Stimulated activated CD8-positive, alpha-beta memory T cell treated with anti-CD3 and anti-CD28 coated beads, Interleukin-12 subunit alpha, Interleukin-12 subunit beta, amount 100 ng/mL, for 24 hours (primary cell): ENCODE results near the gene PSG2.
"Not testable (repeated sequence)": the region's sequence is repeated elsewhere in the genome, so short reads cannot be mapped to it uniquely, and the experiment has no call there.

Experiments
- DNase-seq: peaks from one replicate; pipeline ENCODE4 v3.0.0-alpha.2; 2020; ENCODE audit errors: extremely low read depth

The PSG2 gene

DNA sequence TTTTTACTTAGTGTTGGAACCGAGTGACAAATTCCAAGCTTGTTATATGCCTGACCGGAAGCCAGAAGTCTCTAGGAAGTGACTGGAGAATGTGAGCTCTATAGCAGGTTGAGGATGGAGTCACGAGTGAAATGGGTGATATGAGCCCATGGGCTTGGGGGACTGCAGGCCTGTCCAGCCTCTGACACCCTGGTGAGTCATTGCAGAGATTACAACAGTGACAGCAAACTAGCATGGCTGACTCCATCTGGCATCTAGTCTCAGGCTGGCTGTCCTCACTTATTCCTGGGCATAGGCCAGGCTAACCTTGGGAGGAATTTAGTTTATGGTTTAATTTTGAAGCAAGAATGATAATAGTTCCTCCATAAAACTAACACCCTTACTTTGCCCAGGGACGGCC lies 4.6 kb downstream of the PSG2 start:
- not testable (repeated sequence) for DNase-seq

GRCh38 chr19:43062418-43062817 lies 20.1 kb downstream of the PSG2 start:
- DNase-seq: not testable (repeated sequence)

- not testable (repeated sequence) for DNase-seq
Observed at GRCh38 chr19:43061326-43061725, 21.2 kb downstream of the PSG2 start.

DNA sequence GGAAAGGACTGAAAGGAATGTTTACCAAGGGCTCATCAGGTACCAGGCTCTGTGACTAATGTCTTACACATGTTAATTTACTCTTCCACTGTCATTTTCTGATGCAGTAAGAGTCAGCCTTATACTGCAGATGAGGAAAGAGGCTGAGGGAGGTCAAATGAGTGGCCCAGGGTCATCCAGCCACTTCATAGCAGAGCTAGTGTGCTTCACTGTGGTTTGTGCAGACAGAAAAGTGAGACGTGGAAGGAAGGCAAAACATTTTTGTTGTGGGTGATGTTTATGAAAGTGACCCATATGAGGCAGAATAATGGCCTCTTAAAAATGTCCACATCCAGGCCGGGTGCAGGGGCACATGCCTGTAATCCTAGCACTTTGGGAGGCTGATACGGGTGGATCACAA lies 22.2 kb downstream of the PSG2 start:
- DNase-seq: not testable (repeated sequence)

DNA sequence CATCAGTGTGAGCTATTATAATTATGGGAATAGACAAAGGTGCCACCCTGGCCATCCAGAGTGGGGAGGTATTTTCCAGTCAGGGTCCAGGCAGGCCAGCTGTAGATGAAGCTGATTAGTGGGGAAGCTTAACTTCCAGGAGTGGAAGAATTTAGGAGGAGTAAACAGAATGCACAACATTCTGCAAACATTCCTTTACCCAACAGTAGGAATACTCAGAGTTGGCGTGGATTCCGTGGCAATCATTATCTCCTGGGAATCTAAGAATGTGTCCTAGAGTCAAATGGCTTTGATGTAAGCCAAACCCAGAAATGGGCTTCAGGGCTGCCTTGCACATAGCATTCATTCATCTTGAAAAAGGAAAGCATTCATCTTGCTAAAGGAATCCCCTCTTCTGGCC lies 23.0 kb downstream of the PSG2 start:
- DNase-seq: not testable (repeated sequence)

- not testable (repeated sequence) for DNase-seq
Observed at GRCh38 chr19:43058440-43058839, 24.1 kb downstream of the PSG2 start.

GRCh38 chr19:43047966-43048365 lies 34.5 kb downstream of the PSG2 start:
- not testable (repeated sequence) for DNase-seq

DNA sequence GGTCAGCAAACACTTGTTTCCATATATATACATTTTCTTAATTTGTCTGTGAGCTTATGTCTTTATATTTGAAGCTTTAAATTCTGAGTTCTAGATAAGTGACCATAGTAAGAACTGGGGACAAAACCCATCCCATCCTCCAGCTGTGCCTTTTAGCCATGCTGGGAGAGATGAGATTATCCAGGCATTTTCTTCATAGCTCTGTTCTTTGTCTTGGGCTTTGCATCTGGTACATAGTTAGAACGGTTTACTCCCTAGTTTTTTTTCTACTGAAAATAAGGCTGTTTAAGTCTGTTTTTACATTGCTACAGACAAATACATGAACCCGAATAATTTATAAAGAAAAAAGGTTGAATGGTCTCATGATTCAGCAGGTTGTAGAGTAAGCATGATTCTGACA lies 35.9 kb downstream of the PSG2 start:
- DNase-seq: not testable (repeated sequence)

DNA sequence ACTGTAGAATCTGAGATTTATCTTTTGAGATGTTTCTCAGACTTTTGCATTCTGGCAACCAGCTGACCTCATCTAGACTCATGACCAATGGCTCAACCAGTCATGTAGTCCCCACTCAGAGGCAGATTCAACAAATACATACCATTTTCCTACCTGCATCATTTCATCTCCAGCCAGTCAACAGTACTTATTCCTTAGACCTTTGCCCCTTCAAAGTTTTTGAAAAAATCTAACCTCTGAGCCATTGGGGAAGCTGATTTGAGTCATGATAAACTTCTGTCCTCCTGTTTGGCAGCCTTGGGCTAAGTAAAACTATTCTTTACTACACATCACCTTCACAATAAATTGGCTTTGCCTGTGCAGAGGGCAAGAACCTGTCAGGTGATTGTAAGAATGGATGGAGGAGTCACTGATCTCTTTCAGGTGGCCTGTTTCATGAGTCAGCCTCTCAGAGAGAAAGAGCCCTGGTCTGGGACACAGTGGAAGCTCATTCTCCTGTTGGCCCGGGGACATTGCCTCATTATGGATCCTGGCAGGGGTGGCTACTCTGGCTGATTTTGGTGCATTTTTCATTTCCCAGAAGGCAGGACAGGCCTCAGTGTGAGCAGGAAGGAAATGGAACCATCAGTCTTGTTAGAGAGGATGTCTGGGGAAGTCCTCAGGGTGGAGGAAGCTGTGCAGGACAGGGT lies 38.9 kb downstream of the PSG2 start:
- DNase-seq: not testable (repeated sequence)

DNA sequence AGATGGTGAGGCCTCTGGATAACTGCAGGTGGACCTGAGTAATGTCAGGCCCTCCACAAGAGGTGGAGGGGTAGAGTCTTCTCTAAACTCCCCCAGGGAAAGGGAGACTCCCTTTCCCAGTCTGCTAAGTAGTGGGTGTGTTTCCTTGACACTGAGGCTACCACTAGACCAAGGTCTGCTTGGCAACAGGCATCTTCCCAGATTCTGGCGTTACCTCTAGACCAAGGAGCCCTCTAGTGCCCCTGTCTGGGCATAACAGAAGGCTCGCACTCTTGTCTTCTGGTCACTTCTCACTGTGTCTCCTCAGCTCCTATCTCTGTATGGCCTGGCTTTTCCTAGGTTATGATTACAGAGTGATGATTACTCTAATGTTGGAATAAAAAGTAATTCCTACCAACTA lies 50.9 kb downstream of the PSG2 start:
- not testable (repeated sequence) for DNase-seq

GRCh38 chr19:43028866-43029265 lies 53.6 kb downstream of the PSG2 start:
- no peak for DNase-seq

DNA sequence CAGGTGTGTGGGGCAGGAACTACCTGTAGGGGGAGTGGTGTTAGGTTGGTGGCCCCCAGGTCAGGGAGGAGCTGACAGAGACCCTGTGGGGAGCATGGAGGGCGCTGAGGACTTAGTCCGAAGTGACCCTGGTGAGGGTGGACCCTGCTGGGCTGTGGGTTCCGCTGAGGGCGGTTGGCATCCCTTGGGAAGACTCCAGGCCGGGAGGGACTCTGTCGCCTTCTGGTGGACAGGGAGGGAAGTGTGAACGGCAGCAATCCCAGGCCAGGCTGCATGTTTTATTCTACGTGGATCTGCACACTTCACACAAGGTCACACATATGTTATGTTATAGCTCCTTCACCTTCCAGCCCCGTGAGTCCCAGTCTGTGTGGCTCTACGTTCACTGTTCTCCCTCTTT lies 54.5 kb downstream of the PSG2 start:
- DNase-seq: not testable (repeated sequence)

DNA sequence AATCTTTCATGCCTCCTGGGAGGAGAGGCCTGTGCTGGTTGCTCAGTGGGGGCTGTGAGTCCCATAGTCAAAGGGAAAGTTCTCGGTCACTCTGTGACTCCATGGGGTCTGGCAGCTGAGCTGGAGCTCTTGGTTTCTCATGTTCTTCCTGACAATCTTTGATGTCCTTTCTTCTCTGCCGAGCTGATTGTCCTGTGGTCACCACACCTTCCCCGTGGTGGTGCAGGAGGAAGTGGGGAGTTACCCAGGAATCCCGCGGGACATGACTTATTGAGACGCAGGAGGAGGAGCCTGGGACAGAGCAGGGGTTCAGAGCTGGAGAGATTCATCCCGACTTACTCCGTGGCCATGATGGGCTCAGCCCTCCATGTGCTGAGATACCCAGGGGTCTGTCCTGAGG lies 55.4 kb downstream of the PSG2 start:
- not testable (repeated sequence) for DNase-seq

GRCh38 chr19:43026369-43026768 lies 56.1 kb downstream of the PSG2 start, which contains the start of gene PSG11:
Gene PSG11 (minus strand): TSS chr19:43026469. CDS start chr19:43026372, 97 bp downstream.
- not testable (repeated sequence) for DNase-seq

- not testable (repeated sequence) for DNase-seq
Observed at GRCh38 chr19:43022098-43022497, 60.4 kb downstream of the PSG2 start.

DNA sequence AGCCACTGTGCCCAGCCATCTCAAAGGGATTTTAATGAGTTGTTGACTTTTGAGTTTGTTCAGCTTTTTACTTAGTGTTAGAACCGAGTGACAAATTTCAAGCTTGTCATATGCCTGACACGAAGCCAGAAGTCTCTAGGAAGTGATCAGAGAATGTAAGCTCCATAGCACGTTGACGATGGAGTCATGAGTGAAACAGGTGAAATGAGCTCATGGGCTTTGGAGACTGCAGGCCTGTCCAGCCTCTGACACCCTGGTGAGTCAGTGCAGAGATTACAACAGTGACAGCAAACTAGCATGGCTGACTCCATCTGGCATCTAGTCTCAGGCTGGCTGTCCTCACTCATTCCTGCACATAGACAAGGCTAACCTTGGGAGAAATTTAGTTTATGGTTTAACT lies 60.9 kb downstream of the PSG2 start:
- not testable (repeated sequence) for DNase-seq

DNA sequence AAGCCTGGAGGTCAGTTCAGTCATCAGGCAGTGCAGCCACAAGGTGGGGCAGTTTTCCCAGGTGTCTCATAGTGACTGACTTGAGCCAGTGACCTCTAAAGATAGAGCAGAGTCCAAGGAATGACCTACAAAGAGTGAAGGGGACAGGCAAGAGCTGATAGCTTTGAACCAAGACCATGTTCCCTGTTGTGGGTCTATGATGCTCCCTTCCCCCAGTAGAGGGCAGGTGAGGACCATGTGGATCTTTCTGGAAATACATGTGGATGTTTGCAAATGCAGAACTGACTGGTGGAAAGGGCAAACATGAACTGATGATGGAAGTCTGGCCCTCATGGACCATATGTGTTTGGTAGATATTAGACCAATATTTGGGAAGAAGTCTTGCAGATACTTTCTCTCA lies 62.9 kb downstream of the PSG2 start:
- not testable (repeated sequence) for DNase-seq
